GM21619 (cell line): Measurements from ENCODE around the gene DNAJC11.

ENCODE experiments used
- ATAC-seq: cut with Tn5 transposase; IDR thresholded peaks from one replicate; pipeline ENCODE4 v1.9.1; 2021; ENCODE audit not compliant: unreplicated experiment

Gene DNAJC11

GRCh38 chr1:6586404-6586816 is 115.2 kb downstream of the DNAJC11 start:
- no peak for ATAC-seq

GRCh38 chr1:6585841-6586240 is 115.8 kb downstream of the DNAJC11 start:
- no peak for ATAC-seq

GRCh38 chr1:6585081-6585722 is 116.4 kb downstream of the DNAJC11 start:
- no peak for ATAC-seq
